Measurements from ENCODE around the gene DNAJC1. TPM values are rescaled to one million over a fixed set of nuclear protein-coding genes. Genes with fewer than 3 reads are reported as not detected.

DNAJC1 gene
- total and polyA plus RNA-seq, 2 donors (not counting 3 experiments of a cell fraction or from before 2014, with no cell fraction given) = 11.2 to 19.7 TPM

GRCh38 chr10:21849607-21850006 is 153.9 kb downstream of the DNAJC1 start:
- no peaks in the 10 kb centered on the region for H3K36me3 ChIP-seq (ENCODE audit: control insufficient read depth in 2 of 2, extremely low read depth in 1 of 2, insufficient read depth in 2 of 2, low read length in 2 of 2)
- no peaks in the 10 kb centered on the region for H3K9me3 ChIP-seq (replicated peaks; ENCODE audit: control insufficient read depth, insufficient read depth, low read length)
- H3K27me3 ChIP-seq (ENCODE audit: control insufficient read depth in 2 of 2, insufficient read depth in 2 of 2, low read length in 2 of 2) = no peaks in the 10 kb centered on the region
- intact Hi-C loops (cut with micrococcal nuclease) (no loop called here), dilution Hi-C loops (cut with MboI; ENCODE audit: extremely low pct_ligation_motif_present, low sequenced_read_pairs) (no loop called here)
- H3K4me1 ChIP-seq (ENCODE audit: control insufficient read depth, extremely low read depth, insufficient read depth, low read length) = no peaks in the 10 kb centered on the region
- no peaks in the 10 kb centered on the region for H3K9me1 ChIP-seq (replicated peaks; ENCODE audit: control insufficient read depth, extremely low read depth, insufficient read depth, low read length)
- H4K20me1 ChIP-seq (replicated peaks; ENCODE audit: control insufficient read depth, extremely low read depth, insufficient read depth, low read length) = no peaks in the 10 kb centered on the region
- TF ChIP-seq CTCF (IDR thresholded peaks at IDR 0.05; ENCODE audit: extremely low read depth in 1 of 2, insufficient read depth in 1 of 2, low read depth in 1 of 2, low read length in 2 of 2) (no peak), GATA2 (IDR thresholded peaks at IDR 0.05; ENCODE audit: insufficient read depth, insufficient read length, low read depth, low read length) (no peak), JUN (IDR thresholded peaks at IDR 0.05; ENCODE audit: borderline replicate concordance, insufficient read depth, insufficient read length, low read depth) (no peak), POLR2A (IDR thresholded peaks at IDR 0.05; ENCODE audit: low read depth, low read length) (no peak), EZH2 (IDR thresholded peaks at IDR 0.05; ENCODE audit: borderline replicate concordance, low read depth, low read length, severe bottlenecking) (no peak), POLR2AphosphoS5 (IDR thresholded peaks at IDR 0.05; ENCODE audit: insufficient read depth, low read depth, low read length) (no peak), FOS (IDR thresholded peaks at IDR 0.05; ENCODE audit: borderline replicate concordance, insufficient read depth, low read length) (no peak), MYC (IDR thresholded peaks at IDR 0.05; ENCODE audit: low read depth, low read length) (no peak), MAX (IDR thresholded peaks at IDR 0.05; ENCODE audit: insufficient read depth, insufficient read length) (no peak)
- H3K27ac ChIP-seq (ENCODE audit: insufficient read depth, low read depth, low read length) = no peak overlapping the region
- H3K4me2 ChIP-seq (ENCODE audit: insufficient read depth, low read length) = no peak overlapping the region
- ChIA-PET CTCF (no interaction called here), POLR2A (no interaction called here)
- no peak for FAIRE-seq
- BruUV-seq (replicated peaks) = no TSS peak
- H3K4me3 ChIP-seq (replicated peaks in 1 of 3; ENCODE audit: insufficient read depth in 1 of 3, low read depth in 1 of 3, low read length in 3 of 3) = no peak overlapping the region
- no peak for DNase-seq (ENCODE audit: low read depth, low spot score)
- no peak overlapping the region for H3K9ac ChIP-seq (replicated peaks; ENCODE audit: extremely low read depth, insufficient read depth, low read length)
- no peaks in the 10 kb centered on the region for H3K79me2 ChIP-seq (ENCODE audit: control insufficient read depth, insufficient read depth, low read length)
- no peak overlapping the region for H2AFZ ChIP-seq (ENCODE audit: low read depth, low read length)

Data from endothelial cell of umbilical vein (primary cell).